Stimulated activated naive CD4-positive, alpha-beta T cell treated with Interleukin-2 at 50 U/mL for 16 hours (primary cell): Measurements from ENCODE around the gene VARS1.

ENCODE experiments used
- DNase-seq: peaks from one replicate; lab custom pipeline; 2025; lab: John Stamatoyannopoulos, UW

Gene VARS1

DNA sequence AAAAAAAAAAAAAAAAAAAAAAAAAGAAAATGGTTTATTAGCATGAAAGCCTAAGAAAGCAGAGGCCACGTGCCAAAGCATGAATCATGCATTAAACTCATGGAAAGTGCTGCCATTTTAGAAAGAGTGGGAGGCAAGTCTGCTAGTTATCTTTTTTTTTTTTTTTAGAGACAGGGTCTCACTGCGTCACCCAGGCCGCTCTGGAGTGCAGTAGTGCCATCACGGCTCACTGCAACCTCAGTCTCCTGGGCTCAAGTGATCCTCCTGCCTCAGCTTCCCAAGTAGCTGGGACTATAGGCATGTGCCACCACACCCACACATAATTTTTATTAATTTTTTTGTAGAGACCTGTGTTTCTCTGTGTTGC lies 23.6 kb downstream of the VARS1 start:
- DNase-seq = no peak

DNA sequence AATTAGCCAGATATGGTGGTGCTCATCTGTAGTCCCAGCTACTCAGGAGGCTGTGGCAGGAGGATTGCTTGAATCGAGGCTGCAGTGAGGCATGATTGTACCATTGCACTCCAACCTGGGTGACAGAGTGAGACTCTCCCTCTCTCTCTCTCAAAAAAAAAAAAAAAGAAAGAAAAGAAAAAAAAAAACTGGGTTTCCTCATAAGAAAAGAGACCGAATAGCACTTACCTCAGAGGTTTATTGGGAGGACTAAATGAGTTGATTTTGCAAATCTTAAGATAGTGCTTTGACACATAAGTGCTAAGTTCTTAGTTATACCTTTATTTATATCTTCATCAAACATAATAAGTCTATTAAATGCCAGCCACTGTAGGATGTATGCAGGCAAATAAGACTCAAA lies 24.7 kb downstream of the VARS1 start:
- no peak for DNase-seq

GRCh38 chr6:31769684-31770371 lies 25.7 kb downstream of the VARS1 start:
- DNase-seq = peak; percentile 73

GRCh38 chr6:31768363-31769257 lies 26.9 kb downstream of the VARS1 start:
- DNase-seq = no peak

- no peak for DNase-seq
Observed at GRCh38 chr6:31767096-31767645, 28.4 kb downstream of the VARS1 start.

GRCh38 chr6:31765910-31766794 lies 29.4 kb downstream of the VARS1 start:
- DNase-seq = no peak

- no peak for DNase-seq
Observed at GRCh38 chr6:31765559-31765909, 30.0 kb downstream of the VARS1 start.

DNA sequence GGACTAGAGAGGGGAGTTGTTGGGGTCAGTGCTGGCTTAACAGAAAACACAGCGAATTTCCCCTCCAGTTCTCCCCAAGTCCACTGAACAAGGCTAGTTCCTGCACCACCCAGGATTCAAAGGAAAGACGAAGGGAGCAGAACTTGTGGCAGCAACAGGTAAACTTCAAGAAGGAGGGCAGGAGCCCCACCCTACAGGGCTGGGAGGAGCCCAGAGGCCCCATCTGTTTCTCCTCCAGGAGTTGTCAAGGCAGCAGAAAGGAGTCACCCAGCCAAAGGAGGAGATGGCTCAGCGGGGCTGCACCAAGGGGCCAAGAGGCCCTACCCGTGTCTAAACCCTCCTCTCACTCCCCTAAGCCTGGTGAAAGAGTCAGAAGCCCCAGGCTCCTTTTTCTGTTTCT lies 31.4 kb downstream of the VARS1 start:
- DNase-seq = no peak

GRCh38 chr6:31763619-31763940 lies 32.0 kb downstream of the VARS1 start:
- DNase-seq = no peak

GRCh38 chr6:31762878-31763618 lies 32.5 kb downstream of the VARS1 start:
- no peak for DNase-seq

- DNase-seq = no peak
Observed at GRCh38 chr6:31762356-31762755, 33.2 kb downstream of the VARS1 start, which contains the start of gene SAPCD1. TSS of gene SAPCD1 (plus strand) at chr6:31762656. CDS start at chr6:31763055, 399 bp downstream.

DNA sequence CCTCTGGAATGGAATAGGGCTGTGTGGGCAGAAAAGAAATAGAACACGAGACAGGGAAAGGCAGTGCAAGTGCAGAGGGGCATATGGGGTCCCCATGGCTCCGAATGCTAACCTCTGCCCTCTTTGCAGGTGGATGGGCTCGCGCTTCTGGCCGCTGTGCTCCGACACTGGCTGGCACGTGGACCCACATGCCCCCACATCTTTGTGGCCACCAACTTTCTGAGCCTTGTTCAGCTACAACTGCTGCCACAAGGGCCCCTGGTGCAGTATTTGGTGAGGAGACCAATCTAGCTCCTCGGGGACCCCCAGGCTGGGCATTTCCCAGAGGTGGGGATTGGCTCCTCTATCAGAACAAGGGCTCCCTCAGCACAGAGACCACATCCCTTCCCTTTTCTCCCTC lies 34.2 kb downstream of the VARS1 start:
- no peak for DNase-seq

DNA sequence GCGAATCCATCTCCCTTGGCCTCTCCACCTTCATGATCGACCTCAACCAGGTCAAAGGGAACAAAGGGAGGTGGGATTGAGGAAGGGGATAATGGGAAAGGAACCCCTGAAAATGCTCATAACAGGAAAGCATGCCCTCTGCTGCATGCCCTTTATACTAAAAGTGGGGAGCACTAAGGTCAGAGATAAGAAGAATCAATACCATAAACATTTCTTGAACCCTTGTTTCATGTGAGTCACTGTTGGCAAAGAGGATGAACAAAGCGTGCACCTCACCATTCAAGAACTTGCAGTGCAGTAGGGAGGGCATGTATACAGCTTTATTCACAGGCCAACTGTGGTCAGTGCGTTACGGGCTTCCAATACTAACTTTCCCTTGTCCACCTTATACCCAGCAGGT lies 34.8 kb downstream of the VARS1 start:
- DNase-seq = no peak

DNA sequence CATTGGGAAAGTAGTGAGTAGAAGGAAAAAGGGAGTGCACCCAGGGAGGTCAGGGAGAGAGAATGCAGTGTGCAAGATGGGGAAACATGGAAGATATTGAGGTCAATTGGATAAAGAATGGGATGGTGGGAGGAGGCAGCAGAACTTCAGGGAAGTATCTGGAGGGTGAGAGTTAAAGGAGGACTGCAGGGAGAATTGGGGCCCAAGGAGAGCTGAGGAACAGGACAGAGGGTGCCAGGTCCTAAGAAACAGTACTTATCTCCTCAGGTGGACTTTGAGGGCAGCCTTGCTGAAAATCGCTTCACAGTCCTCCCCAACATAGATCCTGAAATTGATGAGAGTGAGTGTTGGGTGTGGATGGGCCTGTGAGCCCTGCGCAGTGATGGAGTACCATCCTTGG lies 37.3 kb downstream of the VARS1 start:
- no peak for DNase-seq

DNA sequence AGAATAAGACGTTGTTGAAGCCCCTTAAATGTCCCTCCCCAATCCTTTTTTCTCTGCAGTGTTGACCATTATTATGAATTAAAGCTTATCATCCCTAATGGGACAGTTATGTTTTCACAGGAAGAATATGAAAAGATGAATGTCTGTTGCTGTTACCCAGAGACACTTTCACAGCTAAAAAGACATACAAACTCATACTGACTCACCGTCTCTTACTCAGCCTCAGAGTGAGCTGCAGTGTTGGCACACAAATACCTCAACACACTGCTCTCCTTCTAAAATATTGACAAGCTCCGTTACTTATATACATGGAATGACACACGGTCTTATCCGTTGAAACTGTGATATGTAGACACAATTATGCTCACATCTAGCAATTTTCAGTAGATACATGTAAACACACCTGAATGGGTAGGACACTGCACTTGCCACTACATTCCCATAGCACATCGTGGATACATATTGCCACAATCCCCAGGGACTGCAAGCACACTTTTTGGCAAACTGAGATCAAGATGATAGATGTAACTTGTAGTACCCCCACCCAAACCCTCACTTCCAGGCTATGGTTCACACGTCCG lies 42.7 kb downstream of the VARS1 start:
- DNase-seq = no peak

GRCh38 chr6:31750411-31751022 lies 45.0 kb downstream of the VARS1 start:
- DNase-seq = no peak

- DNase-seq = no peak
Observed at GRCh38 chr6:31749301-31750036, 46.1 kb downstream of the VARS1 start.
